Endothelial cell of umbilical vein (primary cell): ENCODE data around the gene NUAK1.

Experiments used
- JUN ChIP-seq: IDR thresholded peaks from 2 replicates; pipeline ENCODE4 v1.6.1; 2011; ENCODE audit warnings: borderline replicate concordance, low read depth; ENCODE audit not compliant: insufficient read length, insufficient read depth
- MYC ChIP-seq: IDR thresholded peaks from one replicate; pipeline ENCODE4 v1.6.1; 2011; ENCODE audit warnings: mild to moderate bottlenecking, low read depth, low read length
- POLR2A ChIP-seq: IDR thresholded peaks from 2 replicates; pipeline ENCODE4 v1.6.1; 2012; ENCODE audit warnings: low read depth, mild to moderate bottlenecking, control low read depth, low read length
- TF ChIP-seq, protein P1 (sequence below), 2 donors: IDR thresholded peaks; 1 replicate in 1 of 2; 2 replicates in 1 of 2; pipeline ENCODE4 v1.5.1; 2011; ENCODE audit warnings: low read length in 2 of 2, mild to moderate bottlenecking in 2 of 2, moderate library complexity in 2 of 2, control low read depth in 1 of 2, inconsistent platforms in 1 of 2, low read depth in 1 of 2; ENCODE audit not compliant: insufficient read depth in 1 of 2; ENCODE audit errors: extremely low read depth in 1 of 2
- TF ChIP-seq, protein P2 (sequence below): IDR thresholded peaks from 2 replicates; pipeline ENCODE4 v1.6.1; 2011; ENCODE audit not compliant: insufficient read depth, insufficient read length

GRCh38 chr12:106019144-106019543 lies 119.6 kb downstream of the NUAK1 start:
- TF ChIP-seq, protein P1, sequence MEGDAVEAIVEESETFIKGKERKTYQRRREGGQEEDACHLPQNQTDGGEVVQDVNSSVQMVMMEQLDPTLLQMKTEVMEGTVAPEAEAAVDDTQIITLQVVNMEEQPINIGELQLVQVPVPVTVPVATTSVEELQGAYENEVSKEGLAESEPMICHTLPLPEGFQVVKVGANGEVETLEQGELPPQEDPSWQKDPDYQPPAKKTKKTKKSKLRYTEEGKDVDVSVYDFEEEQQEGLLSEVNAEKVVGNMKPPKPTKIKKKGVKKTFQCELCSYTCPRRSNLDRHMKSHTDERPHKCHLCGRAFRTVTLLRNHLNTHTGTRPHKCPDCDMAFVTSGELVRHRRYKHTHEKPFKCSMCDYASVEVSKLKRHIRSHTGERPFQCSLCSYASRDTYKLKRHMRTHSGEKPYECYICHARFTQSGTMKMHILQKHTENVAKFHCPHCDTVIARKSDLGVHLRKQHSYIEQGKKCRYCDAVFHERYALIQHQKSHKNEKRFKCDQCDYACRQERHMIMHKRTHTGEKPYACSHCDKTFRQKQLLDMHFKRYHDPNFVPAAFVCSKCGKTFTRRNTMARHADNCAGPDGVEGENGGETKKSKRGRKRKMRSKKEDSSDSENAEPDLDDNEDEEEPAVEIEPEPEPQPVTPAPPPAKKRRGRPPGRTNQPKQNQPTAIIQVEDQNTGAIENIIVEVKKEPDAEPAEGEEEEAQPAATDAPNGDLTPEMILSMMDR (IDR thresholded peaks at IDR 0.05; ENCODE audit: extremely low read depth in 1 of 2, insufficient read depth in 1 of 2, low read depth in 1 of 2, low read length in 2 of 2), result no peak
- TF ChIP-seq POLR2A (no peak), JUN (no peak), MYC (no peak)
- TF ChIP-seq, protein P2, sequence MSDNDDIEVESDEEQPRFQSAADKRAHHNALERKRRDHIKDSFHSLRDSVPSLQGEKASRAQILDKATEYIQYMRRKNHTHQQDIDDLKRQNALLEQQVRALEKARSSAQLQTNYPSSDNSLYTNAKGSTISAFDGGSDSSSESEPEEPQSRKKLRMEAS, result no peak
